NCI-H1105 (cell line): ENCODE data around the gene FAM83F.
A peak's percentile ranks its signal among the peaks of the same experiment; 100 is the strongest.

Experiments
- DNase-seq: peaks from one replicate; lab custom pipeline; 2025; lab: John Stamatoyannopoulos, UW

Gene FAM83F

DNA sequence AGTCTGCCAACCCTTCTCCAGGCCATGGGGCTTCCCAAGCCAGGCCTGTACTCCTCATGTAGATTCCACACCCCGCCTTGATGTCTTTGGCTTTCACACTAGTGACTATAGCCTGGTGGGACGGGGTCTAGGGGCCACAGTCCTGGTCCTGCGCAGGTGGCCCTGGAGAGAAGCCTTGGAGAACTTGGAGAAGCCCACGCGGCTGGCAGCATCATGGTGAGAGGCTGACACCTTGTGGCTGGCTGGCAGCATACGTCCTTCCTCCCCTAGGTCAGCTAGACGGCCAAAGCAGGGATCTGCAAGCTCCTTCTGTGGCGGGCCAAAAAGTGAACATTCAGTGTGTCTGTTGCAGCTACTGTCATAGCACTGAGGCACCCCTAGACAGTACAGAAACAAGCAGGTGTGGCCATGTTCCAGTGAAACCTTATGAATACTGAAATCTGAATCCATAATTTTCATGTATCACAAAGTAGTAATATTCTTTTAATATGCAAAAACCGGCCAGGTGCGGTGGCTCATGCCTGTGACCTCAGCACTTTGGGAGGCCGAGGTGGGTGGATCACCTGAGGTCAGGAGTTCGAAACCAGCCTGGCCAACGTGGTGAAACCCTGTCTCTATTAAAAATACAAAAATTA lies 42.0 kb downstream of the FAM83F start:
- DNase-seq = peak; percentile 35

DNA sequence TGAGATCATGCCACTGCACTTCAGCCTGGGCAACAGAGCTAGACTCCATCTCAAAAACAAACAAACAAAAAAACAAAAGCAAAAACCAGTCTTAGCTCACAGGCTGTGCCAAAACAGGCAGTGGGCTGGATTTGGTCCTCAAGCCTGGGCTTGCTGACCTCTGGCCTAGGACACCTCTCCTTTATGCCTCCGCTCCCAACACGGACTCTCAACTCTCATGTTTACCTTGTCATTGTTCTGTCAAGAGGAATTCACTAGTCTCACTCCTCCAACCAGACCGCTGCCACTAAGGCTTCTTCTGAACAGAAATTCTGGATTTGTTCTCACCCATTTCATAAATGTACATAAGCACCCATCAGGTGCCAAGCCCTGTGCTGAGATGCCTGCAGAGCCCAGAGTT lies 42.6 kb downstream of the FAM83F start:
- DNase-seq = no peak

GRCh38 chr22:40039482-40040115 lies 44.8 kb downstream of the FAM83F start:
- DNase-seq = no peak

DNA sequence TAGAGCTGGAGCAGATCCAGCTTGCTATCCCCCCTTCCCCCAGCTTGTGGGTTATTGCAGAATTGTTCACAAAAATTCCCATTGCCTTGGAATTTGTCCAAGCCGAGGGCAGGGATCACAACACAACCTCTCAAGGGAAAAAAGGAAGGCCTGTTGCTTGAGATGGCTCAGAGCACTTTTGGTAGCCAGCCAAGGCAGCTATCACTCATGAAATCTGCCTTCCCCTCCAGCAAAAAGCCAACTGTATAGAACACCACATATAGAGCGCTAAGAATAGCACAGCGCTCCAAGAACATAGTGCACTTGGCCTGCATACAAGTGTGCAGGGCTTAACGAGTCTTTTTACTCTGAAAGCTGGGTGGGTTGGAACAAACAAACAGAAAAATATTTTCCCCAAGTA lies 46.2 kb downstream of the FAM83F start:
- DNase-seq = peak; percentile 87

DNA sequence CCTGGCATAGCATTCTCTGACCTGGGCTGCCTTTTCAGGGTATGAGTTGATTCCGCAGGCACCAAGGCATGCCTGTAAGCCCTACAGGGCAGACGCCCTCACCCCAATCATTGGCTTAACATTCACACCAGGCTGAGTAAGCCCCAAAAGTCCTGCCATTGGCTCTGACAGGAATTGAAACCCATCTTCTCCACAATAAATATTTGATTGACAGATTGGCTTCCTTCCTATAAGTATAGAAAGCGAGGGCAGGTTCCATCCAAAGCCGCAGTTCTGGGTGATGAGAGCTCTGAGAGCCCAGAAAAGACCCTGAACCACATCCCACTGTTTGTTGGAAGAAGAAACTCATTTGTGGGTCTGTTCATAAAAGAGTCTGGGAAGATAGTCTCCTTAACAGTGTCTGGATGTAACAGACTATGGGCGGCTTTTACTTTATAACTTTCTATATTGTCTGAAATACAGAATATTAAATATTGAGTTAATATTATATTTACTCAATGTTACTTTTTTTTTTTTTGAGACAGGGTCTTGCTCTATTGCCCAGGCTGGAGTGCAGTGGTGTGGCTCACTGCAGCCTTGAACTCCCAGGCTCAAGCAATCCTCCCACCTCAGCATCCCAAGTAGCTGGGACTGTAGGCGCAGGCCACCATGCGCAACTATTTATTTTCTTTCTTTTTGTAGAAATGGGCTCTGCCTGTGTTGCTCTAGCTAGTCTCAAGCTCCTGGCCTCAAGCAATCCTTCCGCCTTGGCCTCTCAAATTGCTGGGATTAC lies 46.8 kb downstream of the FAM83F start:
- no peak for DNase-seq

DNA sequence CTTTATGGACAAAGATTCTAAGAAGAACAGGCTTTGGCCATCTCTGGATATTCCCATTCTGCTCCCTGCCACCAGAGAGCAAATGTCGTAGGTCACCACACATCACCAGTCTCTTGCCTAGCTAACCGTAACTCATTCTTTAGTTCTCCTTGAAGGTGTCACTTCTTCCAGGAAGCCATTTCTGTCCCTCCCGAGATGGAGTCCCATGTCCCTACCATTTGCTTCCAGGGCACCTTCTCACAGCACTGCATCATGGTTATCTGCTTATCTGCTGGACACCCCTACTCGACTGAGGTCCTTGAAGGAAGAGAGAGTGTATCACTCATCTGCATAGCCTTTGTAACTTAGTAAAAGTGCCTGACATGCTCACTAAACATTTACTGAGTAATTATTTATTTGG lies 47.6 kb downstream of the FAM83F start:
- DNase-seq = no peak

GRCh38 chr22:40043081-40043480 lies 48.3 kb downstream of the FAM83F start:
- DNase-seq = no peak

GRCh38 chr22:40043793-40044101 lies 49.0 kb downstream of the FAM83F start:
- DNase-seq = no peak

DNA sequence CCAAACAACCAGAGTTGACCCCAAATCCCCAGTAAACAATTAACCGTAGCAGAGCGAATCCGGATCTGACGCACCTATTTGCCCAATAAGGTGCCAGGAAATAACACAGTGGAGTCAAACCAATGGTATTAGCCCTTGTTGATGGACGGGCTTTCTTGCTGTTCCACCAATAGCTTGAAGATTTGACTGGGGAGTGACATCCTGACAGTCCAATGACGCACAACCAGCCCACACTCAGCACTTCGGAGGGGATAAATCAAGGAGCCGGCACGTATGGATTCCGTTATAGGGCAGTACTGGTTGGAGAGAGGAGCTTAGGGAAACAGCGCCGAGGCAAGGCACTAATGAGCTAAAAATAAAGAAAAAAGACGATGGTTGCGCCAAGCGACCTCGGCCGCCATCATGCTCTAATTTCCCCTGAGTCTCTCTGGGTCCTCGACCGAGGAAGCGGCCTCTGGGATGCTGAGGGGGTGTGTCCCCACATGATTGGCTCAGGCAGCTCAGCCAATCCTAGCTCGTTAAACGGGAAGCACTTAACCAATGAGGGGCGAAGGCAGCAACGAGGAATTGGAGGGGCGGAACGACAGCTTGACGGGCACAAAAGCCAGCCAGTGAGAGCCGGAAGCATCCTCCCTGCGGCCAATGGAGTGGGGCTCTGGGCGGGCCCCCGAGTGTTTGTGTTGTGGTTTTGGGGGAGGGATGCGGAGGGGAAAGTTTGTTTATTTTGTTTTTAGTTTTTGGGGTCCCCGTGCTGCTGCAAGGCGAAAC lies 49.5 kb downstream of the FAM83F start:
- peak; percentile 99 for DNase-seq

DNA sequence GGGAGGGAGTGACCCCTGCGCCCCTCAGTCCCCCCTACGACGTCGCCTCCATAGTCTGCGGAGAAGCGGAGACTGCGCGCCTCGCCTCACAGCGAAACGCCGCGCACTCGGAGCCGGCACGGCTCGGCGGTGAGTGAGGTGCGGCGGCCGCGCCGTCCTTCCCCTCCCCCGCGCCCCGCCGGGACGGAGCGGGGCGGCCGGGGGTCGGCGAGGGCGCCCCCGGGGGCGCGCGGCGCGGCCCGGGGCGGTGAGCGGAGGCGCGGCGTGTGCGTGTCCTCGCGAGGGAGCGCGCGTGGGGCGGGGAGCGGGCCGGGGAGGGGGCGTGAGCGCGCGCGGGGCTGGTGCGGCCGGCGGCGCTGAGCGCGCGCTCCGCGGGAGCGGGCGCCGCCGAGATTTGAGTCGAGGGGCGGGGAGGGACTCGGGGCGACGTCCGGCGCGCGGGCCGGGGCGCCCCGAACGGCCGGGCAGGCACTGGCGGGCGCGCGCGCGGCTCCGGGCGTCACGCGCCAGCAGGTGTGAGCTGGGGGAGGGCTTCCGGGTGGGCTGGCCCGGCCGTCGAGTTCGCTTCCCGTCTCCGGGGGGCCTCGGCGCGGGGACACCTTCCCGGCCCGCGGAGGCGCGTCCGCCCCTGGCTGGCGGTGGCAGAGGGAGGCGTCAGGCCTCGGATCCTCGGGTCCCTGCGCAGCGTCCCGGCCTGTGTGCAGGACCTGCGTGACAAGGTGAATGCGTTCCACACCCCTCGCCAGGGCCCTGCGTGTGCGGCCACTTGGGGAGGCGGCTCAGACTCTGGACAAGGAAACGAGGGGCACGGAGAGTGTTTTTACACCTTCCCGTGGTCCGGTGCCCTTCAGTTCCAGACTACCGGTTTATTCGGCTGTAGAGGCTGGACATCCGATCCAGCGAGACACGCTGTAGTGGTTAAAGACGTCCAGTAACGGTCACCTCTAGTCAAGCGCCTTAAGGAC lies 50.4 kb downstream of the FAM83F start:
- peak; percentile 29 for DNase-seq

DNA sequence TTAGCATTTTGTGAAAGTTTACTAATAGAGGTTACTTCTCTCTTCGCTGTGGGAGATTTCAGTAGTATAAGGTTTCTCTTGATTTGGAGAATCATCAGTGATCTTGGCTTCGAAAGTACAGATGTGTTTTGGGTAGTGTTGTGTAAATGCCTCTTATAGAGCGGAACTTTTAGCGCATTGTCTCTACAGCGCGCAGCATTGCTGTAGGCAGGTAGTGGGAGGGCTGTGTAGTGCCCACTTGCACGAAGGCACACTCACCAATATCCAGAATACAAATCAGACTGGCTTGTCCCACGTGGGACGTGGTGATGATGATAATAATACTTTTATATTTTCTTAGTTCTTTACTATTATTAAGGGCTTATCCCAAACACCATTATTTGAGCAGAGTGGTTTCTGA lies 51.4 kb downstream of the FAM83F start:
- no peak for DNase-seq

DNA sequence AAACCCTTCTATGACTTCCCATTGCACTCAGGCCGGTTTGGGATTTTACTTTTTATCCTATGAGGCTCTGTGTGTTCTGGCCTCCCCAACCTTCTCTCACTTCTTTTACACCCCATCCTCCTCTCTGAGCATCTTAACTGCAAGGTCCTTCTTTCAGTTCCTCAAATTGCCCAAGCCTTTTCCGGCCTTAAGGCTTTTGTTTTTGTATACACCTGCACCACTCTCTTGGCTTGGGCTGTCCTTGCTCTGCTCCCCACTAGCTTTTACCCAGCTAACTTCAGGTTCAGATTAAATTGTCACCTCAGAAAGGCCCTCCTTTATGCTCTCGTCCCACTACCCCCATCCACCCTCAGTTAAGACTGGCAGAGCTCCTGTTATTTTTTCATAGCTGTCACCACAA lies 55.5 kb downstream of the FAM83F start:
- DNase-seq = no peak

- DNase-seq = no peak
These were observed 56.6 kb downstream of the FAM83F start for GRCh38 chr22:40051322-40051721.

DNA sequence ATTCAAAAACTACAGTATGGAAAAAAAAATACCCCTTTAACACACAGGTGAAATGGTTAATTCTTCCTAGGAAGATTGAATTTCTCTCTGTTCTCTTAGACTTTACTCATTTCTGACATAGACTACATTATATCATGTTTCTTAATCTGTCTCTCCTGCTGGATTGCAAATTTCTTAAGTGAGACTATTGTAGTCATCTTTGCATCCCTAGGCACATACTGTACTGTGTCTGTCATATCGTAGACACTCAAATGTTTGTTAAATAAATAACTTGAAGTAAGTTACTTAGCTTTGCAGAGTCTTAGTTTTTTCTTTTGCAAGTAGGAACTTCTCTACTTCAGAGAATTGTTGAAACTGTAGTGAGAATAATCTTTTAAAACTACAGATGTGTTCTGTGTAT lies 58.7 kb downstream of the FAM83F start:
- no peak for DNase-seq

DNA sequence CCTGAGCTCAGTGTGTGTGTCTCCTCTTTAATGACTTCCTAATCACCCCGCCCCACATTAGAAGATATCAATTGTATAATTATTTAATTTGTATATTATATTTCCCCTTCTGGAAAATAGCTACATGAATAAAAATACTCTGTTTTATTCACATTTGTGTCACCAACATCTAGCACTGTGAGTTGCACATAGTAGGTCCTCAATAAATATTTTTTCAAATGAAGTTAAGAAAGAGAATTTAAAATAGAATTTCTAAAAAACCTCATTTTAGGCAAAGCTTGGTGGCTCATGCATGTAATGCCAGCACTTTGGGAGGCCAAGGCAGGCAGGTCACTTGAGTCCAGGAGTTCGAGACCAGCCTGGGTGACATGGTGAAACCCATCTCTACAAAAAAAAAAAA lies 59.7 kb downstream of the FAM83F start:
- DNase-seq = no peak

DNA sequence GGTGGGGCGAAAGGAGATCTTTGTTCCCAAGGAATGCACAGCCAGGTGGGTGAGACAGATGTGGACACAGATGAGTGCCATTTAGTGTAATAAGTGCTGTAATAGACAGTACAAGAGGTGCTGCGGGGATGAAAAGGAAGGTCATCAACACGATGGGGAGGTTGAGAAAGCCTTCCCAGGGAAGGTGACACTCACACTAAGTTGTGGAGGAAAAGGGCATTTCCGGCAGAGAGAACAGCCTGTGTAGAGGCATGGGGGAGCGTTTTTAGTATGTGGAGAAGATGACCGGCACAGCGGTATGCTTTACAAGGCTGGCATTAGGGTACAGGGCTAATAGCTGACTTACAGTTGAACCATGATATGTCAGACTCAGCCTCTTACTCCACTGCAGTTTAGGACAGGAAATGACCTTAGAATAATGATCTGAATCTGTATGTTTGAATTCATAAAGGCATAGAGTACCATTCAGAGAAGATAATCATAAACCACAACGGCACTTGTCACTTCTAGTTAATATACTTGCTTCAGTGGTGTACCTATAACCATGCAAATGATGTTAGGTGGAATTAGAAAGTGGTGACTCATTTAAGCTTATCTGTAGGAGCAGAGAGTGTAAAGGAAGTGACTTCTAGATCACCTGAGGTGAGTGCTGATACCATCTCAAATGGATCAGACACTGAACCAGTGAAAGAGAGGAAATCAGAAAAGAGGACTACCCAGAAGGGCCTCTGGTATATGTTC lies 60.6 kb downstream of the FAM83F start:
- DNase-seq = no peak

DNA sequence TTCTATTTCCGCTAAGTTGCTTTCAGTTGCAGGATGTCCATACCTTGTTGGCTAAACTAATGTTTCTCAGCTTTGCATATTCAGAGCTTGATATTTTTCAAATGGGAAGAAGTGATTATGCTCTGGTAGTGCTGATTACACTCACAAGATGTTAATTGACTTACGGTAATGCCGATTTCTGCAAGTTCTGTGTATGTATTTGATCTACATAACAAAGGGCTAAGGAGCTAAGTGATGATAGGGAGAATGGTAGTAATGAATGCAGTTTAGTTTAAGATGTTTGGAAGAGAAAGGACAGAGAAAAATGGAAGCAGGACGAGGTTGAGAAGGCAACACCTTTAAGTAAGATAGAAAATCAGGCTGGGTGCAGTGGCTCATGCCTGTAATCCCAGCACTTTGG lies 61.4 kb downstream of the FAM83F start:
- DNase-seq = no peak

DNA sequence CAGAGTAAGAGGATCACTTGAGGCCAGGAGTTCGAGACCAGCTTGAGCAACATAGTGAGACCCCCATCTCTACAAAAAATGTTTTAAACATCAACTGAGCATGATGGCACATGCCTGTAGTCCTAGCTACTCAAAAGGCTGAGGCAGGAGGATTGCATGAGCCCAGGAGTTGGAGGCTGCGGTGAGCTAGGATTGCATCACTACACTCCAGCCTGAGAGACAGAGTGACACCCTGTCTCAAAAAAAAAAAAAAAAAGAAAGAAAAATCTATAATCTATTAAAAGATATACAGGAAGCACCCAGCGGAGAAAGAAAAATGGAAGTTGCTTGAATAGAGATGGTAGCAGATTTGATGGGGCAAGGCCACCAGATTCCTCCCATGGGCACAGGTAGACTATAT lies 61.8 kb downstream of the FAM83F start:
- no peak for DNase-seq

DNA sequence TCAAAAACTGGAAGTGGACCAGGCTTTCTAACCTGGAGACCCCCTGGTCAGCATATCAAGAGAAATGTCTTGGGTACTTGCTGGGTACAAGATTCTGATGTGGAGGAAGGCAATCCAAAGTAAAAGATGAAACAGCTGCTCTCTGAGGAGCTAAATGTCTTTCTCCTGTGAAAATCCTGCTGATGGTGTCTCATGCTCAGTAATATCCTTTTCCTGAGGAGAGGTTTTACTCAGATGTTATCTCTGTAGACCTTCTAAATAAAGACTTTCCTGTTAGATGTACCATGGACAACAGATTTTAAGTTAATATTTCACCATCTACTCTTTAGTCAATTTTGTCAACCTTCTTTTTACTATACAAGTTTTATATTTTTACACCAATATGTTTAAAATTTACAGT lies 62.9 kb downstream of the FAM83F start:
- no peak for DNase-seq

GRCh38 chr22:40058265-40058664 lies 63.5 kb downstream of the FAM83F start:
- no peak for DNase-seq

DNA sequence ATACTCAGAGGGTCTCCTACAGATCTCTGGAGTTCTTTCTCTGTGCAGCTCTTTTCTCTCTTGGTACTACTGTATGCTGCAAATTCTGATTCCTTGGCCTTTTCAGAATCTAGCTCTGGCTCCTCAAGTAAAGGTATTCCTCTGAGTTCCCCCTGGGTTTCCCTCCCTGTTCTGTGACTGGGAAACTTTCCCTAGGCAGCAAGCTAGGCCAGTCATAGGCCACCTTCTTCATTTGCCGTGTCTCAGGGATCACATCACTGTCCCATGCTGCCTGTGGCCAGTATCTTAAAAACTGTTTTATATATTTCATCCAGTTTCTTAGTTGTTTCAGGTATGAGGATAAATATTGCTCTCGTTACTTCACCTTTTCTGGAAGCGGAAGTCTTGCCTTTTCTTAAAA lies 71.2 kb downstream of the FAM83F start:
- DNase-seq = no peak
